22Rv1 (cell line): ENCODE data around the gene DNAL4.

Source experiments
- ZFX ChIP-seq: fragments of 450-650 bp; IDR thresholded peaks from 2 replicates; pipeline ENCODE4 v1.6.1; 2017; ENCODE audit warnings: antibody characterized with exemption, borderline replicate concordance
- TF ChIP-seq, protein P1 (sequence below): fragments of 450-650 bp; IDR thresholded peaks from 2 replicates; pipeline ENCODE4 v1.5.1; 2017; ENCODE audit warnings: mild to moderate bottlenecking

GRCh38 chr22:38782402-38783094, 11.4 kb downstream of the DNAL4 start:
- TF ChIP-seq, protein P1, sequence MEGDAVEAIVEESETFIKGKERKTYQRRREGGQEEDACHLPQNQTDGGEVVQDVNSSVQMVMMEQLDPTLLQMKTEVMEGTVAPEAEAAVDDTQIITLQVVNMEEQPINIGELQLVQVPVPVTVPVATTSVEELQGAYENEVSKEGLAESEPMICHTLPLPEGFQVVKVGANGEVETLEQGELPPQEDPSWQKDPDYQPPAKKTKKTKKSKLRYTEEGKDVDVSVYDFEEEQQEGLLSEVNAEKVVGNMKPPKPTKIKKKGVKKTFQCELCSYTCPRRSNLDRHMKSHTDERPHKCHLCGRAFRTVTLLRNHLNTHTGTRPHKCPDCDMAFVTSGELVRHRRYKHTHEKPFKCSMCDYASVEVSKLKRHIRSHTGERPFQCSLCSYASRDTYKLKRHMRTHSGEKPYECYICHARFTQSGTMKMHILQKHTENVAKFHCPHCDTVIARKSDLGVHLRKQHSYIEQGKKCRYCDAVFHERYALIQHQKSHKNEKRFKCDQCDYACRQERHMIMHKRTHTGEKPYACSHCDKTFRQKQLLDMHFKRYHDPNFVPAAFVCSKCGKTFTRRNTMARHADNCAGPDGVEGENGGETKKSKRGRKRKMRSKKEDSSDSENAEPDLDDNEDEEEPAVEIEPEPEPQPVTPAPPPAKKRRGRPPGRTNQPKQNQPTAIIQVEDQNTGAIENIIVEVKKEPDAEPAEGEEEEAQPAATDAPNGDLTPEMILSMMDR = no peak
- TF ChIP-seq ZFX = no peak
